ENCODE data around the gene ETS1.

Gene ETS1

GRCh38 chr11:128473636-128474035 is 113.7 kb downstream of the ETS1 start:
- no peak overlapping the region for H3K4me3 ChIP-seq (ENCODE audit: low read depth, low read length)
- no peaks in the 10 kb centered on the region for H3K27me3 ChIP-seq (ENCODE audit: insufficient read depth, low read depth, severe bottlenecking)
- no peaks in the 10 kb centered on the region for H3K36me3 ChIP-seq
- no peak for DNase-seq
- no peaks in the 10 kb centered on the region for H3K9me3 ChIP-seq (ENCODE audit: severe bottlenecking)
- no peak overlapping the region for H3K27ac ChIP-seq
- TF ChIP-seq, protein P1, sequence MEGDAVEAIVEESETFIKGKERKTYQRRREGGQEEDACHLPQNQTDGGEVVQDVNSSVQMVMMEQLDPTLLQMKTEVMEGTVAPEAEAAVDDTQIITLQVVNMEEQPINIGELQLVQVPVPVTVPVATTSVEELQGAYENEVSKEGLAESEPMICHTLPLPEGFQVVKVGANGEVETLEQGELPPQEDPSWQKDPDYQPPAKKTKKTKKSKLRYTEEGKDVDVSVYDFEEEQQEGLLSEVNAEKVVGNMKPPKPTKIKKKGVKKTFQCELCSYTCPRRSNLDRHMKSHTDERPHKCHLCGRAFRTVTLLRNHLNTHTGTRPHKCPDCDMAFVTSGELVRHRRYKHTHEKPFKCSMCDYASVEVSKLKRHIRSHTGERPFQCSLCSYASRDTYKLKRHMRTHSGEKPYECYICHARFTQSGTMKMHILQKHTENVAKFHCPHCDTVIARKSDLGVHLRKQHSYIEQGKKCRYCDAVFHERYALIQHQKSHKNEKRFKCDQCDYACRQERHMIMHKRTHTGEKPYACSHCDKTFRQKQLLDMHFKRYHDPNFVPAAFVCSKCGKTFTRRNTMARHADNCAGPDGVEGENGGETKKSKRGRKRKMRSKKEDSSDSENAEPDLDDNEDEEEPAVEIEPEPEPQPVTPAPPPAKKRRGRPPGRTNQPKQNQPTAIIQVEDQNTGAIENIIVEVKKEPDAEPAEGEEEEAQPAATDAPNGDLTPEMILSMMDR (IDR thresholded peaks at IDR 0.05; ENCODE audit: low read depth, low read length): no peak

GRCh38 chr11:128472128-128473089 is 114.9 kb downstream of the ETS1 start:
- no peaks in the 10 kb centered on the region for H3K27me3 ChIP-seq (ENCODE audit: insufficient read depth, low read depth, severe bottlenecking)
- TF ChIP-seq, protein P1 (IDR thresholded peaks at IDR 0.05; ENCODE audit: low read depth, low read length): no peak
- H3K36me3 ChIP-seq: no peaks in the 10 kb centered on the region
- no peak overlapping the region for H3K4me3 ChIP-seq (ENCODE audit: low read depth, low read length)
- DNase-seq: no peak
- no peaks in the 10 kb centered on the region for H3K9me3 ChIP-seq (ENCODE audit: severe bottlenecking)
- H3K27ac ChIP-seq: no peak overlapping the region

GRCh38 chr11:128471138-128471661 is 116.2 kb downstream of the ETS1 start:
- Histone ChIP-seq H3K36me3 (no peaks in the 10 kb centered on the region), H3K9me3 (ENCODE audit: severe bottlenecking) (no peaks in the 10 kb centered on the region), H3K4me3 (ENCODE audit: low read depth, low read length) (no peak overlapping the region), H3K27me3 (ENCODE audit: insufficient read depth, low read depth, severe bottlenecking) (no peaks in the 10 kb centered on the region), H3K27ac (no peak overlapping the region)
- no peak for DNase-seq
- TF ChIP-seq, protein P1 (IDR thresholded peaks at IDR 0.05; ENCODE audit: low read depth, low read length): no peak

GRCh38 chr11:128470081-128470480 is 117.3 kb downstream of the ETS1 start:
- Histone ChIP-seq H3K27ac (no peak overlapping the region), H3K36me3 (no peaks in the 10 kb centered on the region), H3K9me3 (ENCODE audit: severe bottlenecking) (no peaks in the 10 kb centered on the region), H3K27me3 (ENCODE audit: insufficient read depth, low read depth, severe bottlenecking) (no peaks in the 10 kb centered on the region), H3K4me3 (ENCODE audit: low read depth, low read length) (no peak overlapping the region)
- TF ChIP-seq, protein P1 (IDR thresholded peaks at IDR 0.05; ENCODE audit: low read depth, low read length): no peak
- no peak for DNase-seq

GRCh38 chr11:128469220-128469619 is 118.1 kb downstream of the ETS1 start:
- Histone ChIP-seq H3K36me3 (no peaks in the 10 kb centered on the region), H3K9me3 (ENCODE audit: severe bottlenecking) (no peaks in the 10 kb centered on the region), H3K27me3 (ENCODE audit: insufficient read depth, low read depth, severe bottlenecking) (no peaks in the 10 kb centered on the region), H3K27ac (no peak overlapping the region), H3K4me3 (ENCODE audit: low read depth, low read length) (no peak overlapping the region)
- no peak for DNase-seq
- TF ChIP-seq, protein P1 (IDR thresholded peaks at IDR 0.05; ENCODE audit: low read depth, low read length): no peak

Data from WERI-Rb-1 (cell line).